Endothelial cell of umbilical vein (primary cell): ENCODE measurements around the gene PXMP4. TPM values are rescaled to one million over a fixed set of nuclear protein-coding genes. Genes with fewer than 3 reads are reported as not detected.

Source experiments
- BruUV-seq: library from RNA; stranded (reverse); fragments of 400-500 nt; replicated peaks from 2 replicates; lab custom pipeline; 2021; lab: Mats Ljungman, UMichigan
- CTCF ChIA-PET: fragments of 300-600, 350-600 bp; sonication (Branson Sonifier 250); formaldehyde crosslinking; loops from one replicate; lab custom pipeline; 2021; ENCODE audit warnings: antibody characterized with exemption, inconsistent platforms; lab: Charles Lee
- POLR2A ChIA-PET: fragments of 300-600, 350-600 bp; sonication (Branson Sonifier 250); formaldehyde crosslinking; loops from one replicate; lab custom pipeline; 2021; ENCODE audit warnings: antibody characterized with exemption, inconsistent platforms; lab: Charles Lee
- DNase-seq: peaks from one replicate; pipeline ENCODE4 v3.0.0-alpha.2; 2011; ENCODE audit warnings: low read depth, low spot score
- FAIRE-seq: peaks from 2 replicates; lab custom pipeline; 2011; peaks lifted over from hg19 to GRCh38; lab: Jason Lieb, UNC
- H2AFZ ChIP-seq: 2 replicates; pipeline ENCODE4 v1.6.0; 2012; ENCODE audit warnings: low read depth, low read length, control low read depth, inconsistent platforms
- H3K27ac ChIP-seq: 2 replicates; pipeline ENCODE4 v1.5.1; 2011; ENCODE audit warnings: low read depth, mild to moderate bottlenecking, control low read depth, low read length, moderate library complexity; ENCODE audit not compliant: insufficient read depth
- H3K27me3 ChIP-seq, 2 experiments: 2 replicates each; pipeline versions ENCODE4 v1.6.0 to v1.6.1; 2011; ENCODE audit warnings: low read length in 2 of 2, mixed read lengths in 1 of 2; ENCODE audit not compliant: control insufficient read depth in 2 of 2, insufficient read depth in 2 of 2
- H3K36me3 ChIP-seq, 2 experiments: 2 replicates in 1 of 2; 3 replicates in 1 of 2; pipeline ENCODE4 v1.5.1; 2011; ENCODE audit warnings: low read length in 2 of 2, mild to moderate bottlenecking in 1 of 2, moderate library complexity in 1 of 2; ENCODE audit not compliant: control insufficient read depth in 2 of 2, insufficient read depth in 2 of 2; ENCODE audit errors: extremely low read depth in 1 of 2
- H3K4me1 ChIP-seq: 3 replicates; pipeline ENCODE4 v1.5.1; 2011; ENCODE audit warnings: mild to moderate bottlenecking, low read length; ENCODE audit not compliant: control insufficient read depth, insufficient read depth; ENCODE audit errors: extremely low read depth
- H3K4me2 ChIP-seq: 2 replicates; pipeline ENCODE4 v1.6.1; 2011; ENCODE audit warnings: low read length, control low read depth, mixed read lengths; ENCODE audit not compliant: insufficient read depth
- H3K4me3 ChIP-seq, 3 experiments: fragments of 200-600 bp in 1 of 3; sonication (generic), shearing (Covaris generic) in 1 of 3; replicated peaks in 1 of 3; 2 replicates each; pipeline ENCODE4 v1.5.1; 2011 to 2016; ENCODE audit warnings: control low read depth in 3 of 3, low read length in 3 of 3, mild to moderate bottlenecking in 2 of 3, inconsistent platforms in 1 of 3, low read depth in 1 of 3, moderate library complexity in 1 of 3; ENCODE audit not compliant: insufficient read depth in 1 of 3
- H3K79me2 ChIP-seq: 2 replicates; pipeline ENCODE4 v1.6.0; 2012; ENCODE audit warnings: low read length, inconsistent platforms; ENCODE audit not compliant: control insufficient read depth, insufficient read depth
- H3K9ac ChIP-seq: replicated peaks from 2 replicates; pipeline ENCODE3; 2011; ENCODE audit warnings: low read length, control low read depth; ENCODE audit not compliant: insufficient read depth; ENCODE audit errors: extremely low read depth
- H3K9me1 ChIP-seq: replicated peaks from 3 replicates; pipeline ENCODE4 v1.6.0; 2011; ENCODE audit warnings: mild to moderate bottlenecking, low read length; ENCODE audit not compliant: control insufficient read depth, insufficient read depth; ENCODE audit errors: extremely low read depth
- H3K9me3 ChIP-seq: replicated peaks from 2 replicates; pipeline ENCODE4 v1.5.1; 2012; ENCODE audit warnings: low read length, inconsistent platforms; ENCODE audit not compliant: control insufficient read depth, insufficient read depth
- H4K20me1 ChIP-seq: replicated peaks from 2 replicates; pipeline ENCODE3; 2011; ENCODE audit warnings: mild to moderate bottlenecking, low read length; ENCODE audit not compliant: control insufficient read depth, insufficient read depth; ENCODE audit errors: extremely low read depth
- EZH2 ChIP-seq: IDR thresholded peaks from 2 replicates; pipeline ENCODE4 v1.6.1; 2012; ENCODE audit warnings: borderline replicate concordance, low read depth, mild to moderate bottlenecking, moderate library complexity, low read length, inconsistent platforms; ENCODE audit not compliant: severe bottlenecking
- FOS ChIP-seq: IDR thresholded peaks from 2 replicates; pipeline ENCODE4 v1.6.1; 2011; ENCODE audit warnings: mild to moderate bottlenecking, low read length, moderate library complexity, borderline replicate concordance; ENCODE audit not compliant: insufficient read depth
- GATA2 ChIP-seq: IDR thresholded peaks from 2 replicates; pipeline ENCODE4 v1.7.0; 2011; ENCODE audit warnings: low read depth, mild to moderate bottlenecking, moderate library complexity, mixed read lengths, low read length; ENCODE audit not compliant: insufficient read length, insufficient read depth
- JUN ChIP-seq: IDR thresholded peaks from 2 replicates; pipeline ENCODE4 v1.6.1; 2011; ENCODE audit warnings: borderline replicate concordance, low read depth; ENCODE audit not compliant: insufficient read length, insufficient read depth
- MAX ChIP-seq: IDR thresholded peaks from 2 replicates; pipeline ENCODE4 v1.6.1; 2011; ENCODE audit not compliant: insufficient read depth, insufficient read length
- MYC ChIP-seq: IDR thresholded peaks from one replicate; pipeline ENCODE4 v1.6.1; 2011; ENCODE audit warnings: mild to moderate bottlenecking, low read depth, low read length
- POLR2A ChIP-seq: IDR thresholded peaks from 2 replicates; pipeline ENCODE4 v1.6.1; 2012; ENCODE audit warnings: low read depth, mild to moderate bottlenecking, control low read depth, low read length
- POLR2AphosphoS5 ChIP-seq: IDR thresholded peaks from 2 replicates; pipeline ENCODE4 v1.6.1; 2012; ENCODE audit warnings: low read depth, mild to moderate bottlenecking, control low read depth, low read length, moderate library complexity; ENCODE audit not compliant: insufficient read depth
- dilution Hi-C: fragments of 300-500 bp; cut with MboI; formaldehyde crosslinking; loops from one replicate; pipeline ENCODE4 v1.15.0; 2019; ENCODE audit warnings: low sequenced_read_pairs; ENCODE audit not compliant: extremely low pct_ligation_motif_present
- intact Hi-C: fragments of 100-400 bp; cut with micrococcal nuclease; formaldehyde crosslinking; loops from one replicate; pipeline ENCODE4 v1.10.0; 2022
- polyA plus RNA-seq, 4 experiments: library from polyadenylated mRNA; depleted of rRNA in 3 of 4; stranded (reverse) in 3 of 4; unstranded in 1 of 4; fragments of >200 nt; gene quantifications; 2 replicates each; pipeline versions ENCODE4 v1.2.1 to v1.2.3, GENCODE V29; 2011 to 2012; ENCODE audit warnings: missing spikeins in 1 of 4
- total RNA-seq: library from RNA; stranded (reverse); gene quantifications from 2 replicates; pipeline ENCODE4 v1.2.3, GENCODE V29; 2021
- TF ChIP-seq, protein P1 (sequence below), 2 donors: IDR thresholded peaks; 1 replicate in 1 of 2; 2 replicates in 1 of 2; pipeline ENCODE4 v1.5.1; 2011; ENCODE audit warnings: low read length in 2 of 2, mild to moderate bottlenecking in 2 of 2, moderate library complexity in 2 of 2, control low read depth in 1 of 2, inconsistent platforms in 1 of 2, low read depth in 1 of 2; ENCODE audit not compliant: insufficient read depth in 1 of 2; ENCODE audit errors: extremely low read depth in 1 of 2

The PXMP4 gene
- total and polyA plus RNA-seq, 2 donors (not counting 3 experiments of a cell fraction or from before 2014, with no cell fraction given): 6.9 to 8.5 TPM

DNA sequence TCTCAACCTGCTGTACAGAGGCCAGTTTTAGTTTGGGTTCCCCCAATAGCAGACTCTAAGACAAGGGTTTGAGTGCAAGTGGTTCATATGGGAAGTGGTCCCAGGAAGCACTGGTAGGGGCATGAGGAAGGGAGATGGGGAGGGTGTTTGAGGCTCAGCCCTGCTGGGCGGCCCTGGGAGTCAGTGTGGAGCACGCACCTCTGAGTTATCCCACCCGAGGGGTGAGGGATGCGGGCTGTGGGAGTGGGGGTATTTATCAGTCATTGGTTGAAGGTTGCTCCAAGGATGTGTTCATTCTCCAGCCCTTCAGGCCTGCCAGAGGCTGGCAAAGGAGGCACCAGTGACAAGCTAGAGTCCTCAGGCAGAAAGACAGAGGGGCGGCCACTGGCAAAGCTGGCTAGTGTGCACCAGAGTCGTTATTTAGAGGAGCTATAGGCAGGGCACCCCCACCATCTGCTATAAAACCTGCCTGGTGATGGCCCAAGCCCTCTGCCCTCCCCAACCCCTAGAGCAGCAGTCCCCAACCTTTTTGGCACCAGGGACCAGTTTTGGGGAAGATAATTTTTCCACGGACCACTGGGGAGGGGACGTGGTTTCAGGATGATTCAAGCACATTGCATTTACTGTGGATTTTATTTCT is 16.5 kb downstream of the PXMP4 start:
- intact Hi-C loops: no loop called here
- Histone ChIP-seq H3K27me3 (no peaks in the 10 kb centered on the region), H3K4me3 (no peak overlapping the region), H3K9me1 (no peaks in the 10 kb centered on the region), H3K9me3 (no peaks in the 10 kb centered on the region), H3K4me2 (no peak overlapping the region), H3K4me1 (no peaks in the 10 kb centered on the region), H3K79me2 (no peaks in the 10 kb centered on the region), H4K20me1 (no peaks in the 10 kb centered on the region), H3K27ac (no peak overlapping the region), H3K9ac (no peak overlapping the region), H2AFZ (no peak overlapping the region), H3K36me3 (no peaks in the 10 kb centered on the region)
- POLR2A ChIA-PET: no interaction called here
- FAIRE-seq (no peak), DNase-seq (no peak)
- TF ChIP-seq MAX (no peak), POLR2A (no peak), POLR2AphosphoS5 (no peak), EZH2 (no peak), GATA2 (no peak), FOS (no peak), JUN (no peak), MYC (no peak)
- TF ChIP-seq, protein P1, sequence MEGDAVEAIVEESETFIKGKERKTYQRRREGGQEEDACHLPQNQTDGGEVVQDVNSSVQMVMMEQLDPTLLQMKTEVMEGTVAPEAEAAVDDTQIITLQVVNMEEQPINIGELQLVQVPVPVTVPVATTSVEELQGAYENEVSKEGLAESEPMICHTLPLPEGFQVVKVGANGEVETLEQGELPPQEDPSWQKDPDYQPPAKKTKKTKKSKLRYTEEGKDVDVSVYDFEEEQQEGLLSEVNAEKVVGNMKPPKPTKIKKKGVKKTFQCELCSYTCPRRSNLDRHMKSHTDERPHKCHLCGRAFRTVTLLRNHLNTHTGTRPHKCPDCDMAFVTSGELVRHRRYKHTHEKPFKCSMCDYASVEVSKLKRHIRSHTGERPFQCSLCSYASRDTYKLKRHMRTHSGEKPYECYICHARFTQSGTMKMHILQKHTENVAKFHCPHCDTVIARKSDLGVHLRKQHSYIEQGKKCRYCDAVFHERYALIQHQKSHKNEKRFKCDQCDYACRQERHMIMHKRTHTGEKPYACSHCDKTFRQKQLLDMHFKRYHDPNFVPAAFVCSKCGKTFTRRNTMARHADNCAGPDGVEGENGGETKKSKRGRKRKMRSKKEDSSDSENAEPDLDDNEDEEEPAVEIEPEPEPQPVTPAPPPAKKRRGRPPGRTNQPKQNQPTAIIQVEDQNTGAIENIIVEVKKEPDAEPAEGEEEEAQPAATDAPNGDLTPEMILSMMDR (IDR thresholded peaks at IDR 0.05; ENCODE audit: extremely low read depth in 1 of 2, insufficient read depth in 1 of 2, low read depth in 1 of 2, low read length in 2 of 2): no peak
- BruUV-seq: no TSS peak
- CTCF ChIA-PET: interaction anchor here (1.0 kb wide), 1 partner anchor 9 kb away, joined by 3 read pairs; no protein-coding TSS in a partner anchor
- dilution Hi-C loops: no loop called here
